ENCODE results near the gene TRIM52.

- TF ChIP-seq CTCF (IDR thresholded peaks at IDR 0.05; ENCODE audit: low read length) (no peak), EZH2 (IDR thresholded peaks at IDR 0.05; ENCODE audit: borderline replicate concordance, low read length) (no peak)
Measured at GRCh38 chr5:181222630-181223057, 38.3 kb downstream of the TRIM52 start.

Measured in OCI-LY1 (cell line).